Mucosa of stomach (tissue), 1 donor: ENCODE measurements around the gene ANAPC13.

Experiments
- H3K27me3 ChIP-seq: one replicate; pipeline ENCODE4 v1.7.0; 2013; ENCODE audit warnings: mild to moderate bottlenecking, low read length; ENCODE audit not compliant: control insufficient read depth, insufficient read depth
- H3K36me3 ChIP-seq: one replicate; pipeline ENCODE4 v1.7.0; 2013; ENCODE audit warnings: low read length; ENCODE audit not compliant: control insufficient read depth, insufficient read depth
- H3K4me1 ChIP-seq: one replicate; pipeline ENCODE4 v1.7.0; 2013; ENCODE audit warnings: mild to moderate bottlenecking, low read length; ENCODE audit not compliant: control insufficient read depth, insufficient read depth
- H3K4me3 ChIP-seq: one replicate; pipeline ENCODE4 v1.7.0; 2013; ENCODE audit warnings: low read length
- H3K9ac ChIP-seq: one replicate; pipeline ENCODE4 v1.7.0; 2013; ENCODE audit warnings: mild to moderate bottlenecking, low read length, moderate library complexity
- H3K9me3 ChIP-seq: one replicate; pipeline ENCODE4 v1.7.0; 2013; ENCODE audit warnings: mild to moderate bottlenecking, low read length, moderate library complexity; ENCODE audit not compliant: control insufficient read depth
- donor health status: Pancreatic carcinoma.

Gene ANAPC13

GRCh38 chr3:134445095-134445494 lies 40.7 kb downstream of the ANAPC13 start:
- peaks cover 9% of the 10 kb centered on the region for H3K4me1 ChIP-seq
- H3K36me3 ChIP-seq: no peaks in the 10 kb centered on the region
- no peaks in the 10 kb centered on the region for H3K27me3 ChIP-seq
- H3K9me3 ChIP-seq: no peaks in the 10 kb centered on the region
- no peak overlapping the region for H3K9ac ChIP-seq
- H3K4me3 ChIP-seq: no peak overlapping the region

GRCh38 chr3:134441821-134442220 lies 44.0 kb downstream of the ANAPC13 start:
- Histone ChIP-seq H3K36me3 (no peaks in the 10 kb centered on the region), H3K9me3 (no peaks in the 10 kb centered on the region), H3K4me1 (no peaks in the 10 kb centered on the region), H3K9ac (no peak overlapping the region), H3K27me3 (no peaks in the 10 kb centered on the region), H3K4me3 (no peak overlapping the region)

- no peaks in the 10 kb centered on the region for H3K4me1 ChIP-seq
- H3K9me3 ChIP-seq: no peaks in the 10 kb centered on the region
- H3K27me3 ChIP-seq: no peaks in the 10 kb centered on the region
- H3K9ac ChIP-seq: no peak overlapping the region
- H3K36me3 ChIP-seq: no peaks in the 10 kb centered on the region
- H3K4me3 ChIP-seq: no peak overlapping the region
These were observed 44.5 kb downstream of the ANAPC13 start for GRCh38 chr3:134441321-134441720.

- no peak overlapping the region for H3K9ac ChIP-seq
- H3K36me3 ChIP-seq: no peaks in the 10 kb centered on the region
- H3K4me1 ChIP-seq: no peaks in the 10 kb centered on the region
- H3K27me3 ChIP-seq: no peaks in the 10 kb centered on the region
- no peaks in the 10 kb centered on the region for H3K9me3 ChIP-seq
- H3K4me3 ChIP-seq: no peak overlapping the region
These were observed 48.5 kb downstream of the ANAPC13 start for GRCh38 chr3:134437211-134437752.

- no peaks in the 10 kb centered on the region for H3K4me1 ChIP-seq
- no peaks in the 10 kb centered on the region for H3K9me3 ChIP-seq
- no peak overlapping the region for H3K9ac ChIP-seq
- no peaks in the 10 kb centered on the region for H3K36me3 ChIP-seq
- no peak overlapping the region for H3K4me3 ChIP-seq
- no peaks in the 10 kb centered on the region for H3K27me3 ChIP-seq
These were observed 53.5 kb downstream of the ANAPC13 start for GRCh38 chr3:134432236-134432635.

GRCh38 chr3:134430950-134431445 lies 54.8 kb downstream of the ANAPC13 start:
- Histone ChIP-seq H3K27me3 (no peaks in the 10 kb centered on the region), H3K36me3 (no peaks in the 10 kb centered on the region), H3K4me3 (no peak overlapping the region), H3K9me3 (no peaks in the 10 kb centered on the region), H3K4me1 (no peaks in the 10 kb centered on the region), H3K9ac (no peak overlapping the region)

- no peaks in the 10 kb centered on the region for H3K27me3 ChIP-seq
- no peak overlapping the region for H3K4me3 ChIP-seq
- no peaks in the 10 kb centered on the region for H3K4me1 ChIP-seq
- no peak overlapping the region for H3K9ac ChIP-seq
- no peaks in the 10 kb centered on the region for H3K36me3 ChIP-seq
- no peaks in the 10 kb centered on the region for H3K9me3 ChIP-seq
These were observed 55.6 kb downstream of the ANAPC13 start for GRCh38 chr3:134430174-134430573.

GRCh38 chr3:134428401-134428800 lies 57.4 kb downstream of the ANAPC13 start:
- Histone ChIP-seq H3K4me1 (no peaks in the 10 kb centered on the region), H3K4me3 (no peak overlapping the region), H3K9me3 (no peaks in the 10 kb centered on the region), H3K27me3 (no peaks in the 10 kb centered on the region), H3K9ac (no peak overlapping the region), H3K36me3 (no peaks in the 10 kb centered on the region)
